NCI-H146 treated with DMSO at 0.1 percent for 48 hours (cell line): Measurements from ENCODE around the gene CYB5RL.
"Not testable (repeated sequence)": the region's sequence is repeated elsewhere in the genome, so short reads cannot be mapped to it uniquely, and the experiment has no call there.

Experiments
- DNase-seq: peaks from one replicate; lab custom pipeline; 2025; ENCODE audit not compliant: unreplicated experiment; lab: John Stamatoyannopoulos, UW

Gene CYB5RL

GRCh38 chr1:54190526-54190925, 9.3 kb downstream of the CYB5RL start:
- no peak for DNase-seq

- no peak for DNase-seq
Measured at GRCh38 chr1:54188291-54188690, 11.5 kb downstream of the CYB5RL start.

- no peak for DNase-seq
Measured at GRCh38 chr1:54186056-54186455, 13.8 kb downstream of the CYB5RL start.

- peak; percentile 3 for DNase-seq
Measured at GRCh38 chr1:54180701-54181360, 19.0 kb downstream of the CYB5RL start.

- no peak for DNase-seq
Measured at GRCh38 chr1:54178296-54179070, 21.3 kb downstream of the CYB5RL start.

GRCh38 chr1:54177726-54178125, 22.1 kb downstream of the CYB5RL start:
- DNase-seq: no peak

GRCh38 chr1:54176621-54177327, 23.1 kb downstream of the CYB5RL start:
- DNase-seq: no peak

GRCh38 chr1:54174106-54174505, 25.7 kb downstream of the CYB5RL start:
- no peak for DNase-seq

- DNase-seq: peak; percentile 17
Measured at GRCh38 chr1:54173681-54174080, 26.1 kb downstream of the CYB5RL start.

GRCh38 chr1:54172614-54173599, 26.9 kb downstream of the CYB5RL start:
- no peak for DNase-seq

GRCh38 chr1:54171606-54172005, 28.2 kb downstream of the CYB5RL start:
- no peak for DNase-seq

- DNase-seq: no peak
Measured at GRCh38 chr1:54171016-54171415, 28.8 kb downstream of the CYB5RL start.

- no peak for DNase-seq
Measured at GRCh38 chr1:54169068-54169467, 30.8 kb downstream of the CYB5RL start.

GRCh38 chr1:54168206-54168965, 31.4 kb downstream of the CYB5RL start:
- no peak for DNase-seq

- no peak for DNase-seq
Measured at GRCh38 chr1:54167422-54168139, 32.2 kb downstream of the CYB5RL start.

- not testable (repeated sequence) for DNase-seq
Measured at GRCh38 chr1:54166357-54166756, 33.5 kb downstream of the CYB5RL start.

GRCh38 chr1:54165146-54165545, 34.7 kb downstream of the CYB5RL start:
- DNase-seq: no peak

GRCh38 chr1:54163573-54163972, 36.3 kb downstream of the CYB5RL start:
- no peak for DNase-seq

- DNase-seq: peak; percentile 22
Measured at GRCh38 chr1:54163051-54163450, 36.8 kb downstream of the CYB5RL start.
